Activated CD4-positive, alpha-beta T cell treated with anti-CD3 and anti-CD28 coated beads, Interleukin-2, amount 50 U/mL, for 16 hours (primary cell): Measurements from ENCODE around the gene SLC25A21.
"Not testable (repeated sequence)": the region's sequence is repeated elsewhere in the genome, so short reads cannot be mapped to it uniquely, and the experiment has no call there.

Source experiments
- DNase-seq: peaks from one replicate; pipeline ENCODE4 v3.0.0-alpha.2; 2020

SLC25A21 gene

DNA sequence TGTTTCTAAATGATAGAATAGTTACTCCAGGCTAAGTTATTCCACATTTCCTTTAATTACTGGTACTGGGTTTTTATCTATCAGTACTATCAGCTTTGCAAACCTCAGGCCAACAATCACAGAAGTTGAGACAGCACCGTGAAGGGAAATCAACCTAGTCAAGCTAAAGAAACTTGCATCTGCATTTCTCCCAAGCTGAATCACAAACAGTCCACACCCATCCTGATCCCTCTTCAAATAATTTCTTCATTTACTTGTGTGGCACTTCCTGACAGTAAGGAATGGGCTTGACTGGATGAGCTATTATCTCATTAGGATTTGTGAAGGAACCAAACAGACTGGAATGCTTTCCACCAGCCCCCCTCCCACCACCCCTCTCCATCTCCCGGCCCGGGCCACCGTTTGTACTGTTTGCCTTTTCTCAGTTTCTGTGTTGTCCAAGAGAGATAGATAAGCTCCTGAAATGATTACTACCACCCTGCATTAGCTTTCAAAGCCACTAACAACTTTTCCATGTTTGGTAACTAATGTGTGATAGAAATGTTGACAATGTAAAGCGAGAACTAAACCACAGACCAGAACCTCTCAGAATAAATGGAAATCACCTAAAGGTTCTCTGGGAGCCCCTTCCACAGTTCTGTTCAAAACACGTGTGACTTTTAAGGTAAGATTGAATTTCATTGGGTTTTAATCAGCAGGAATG is 236.3 kb downstream of the SLC25A21 start:
- DNase-seq, result no peak

DNA sequence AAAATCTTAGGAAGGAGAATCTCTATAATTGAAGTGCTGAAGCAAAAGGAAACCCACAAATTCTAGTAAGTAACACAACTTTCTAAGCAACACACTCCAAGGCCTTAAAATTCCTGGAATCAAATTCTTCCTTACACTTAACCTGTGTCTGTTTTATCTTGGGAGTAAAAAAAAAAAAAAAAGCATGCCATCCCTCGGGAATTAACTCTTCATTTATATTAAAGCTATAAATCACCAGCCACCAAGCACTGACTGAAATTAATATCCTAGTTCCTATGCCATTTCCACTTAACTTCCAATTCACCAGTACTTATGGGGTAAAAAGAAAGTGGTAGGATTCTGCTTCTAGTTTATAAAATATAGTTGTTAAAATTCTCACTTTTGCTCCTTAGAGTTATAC is 238.1 kb downstream of the SLC25A21 start:
- DNase-seq, result no peak

DNA sequence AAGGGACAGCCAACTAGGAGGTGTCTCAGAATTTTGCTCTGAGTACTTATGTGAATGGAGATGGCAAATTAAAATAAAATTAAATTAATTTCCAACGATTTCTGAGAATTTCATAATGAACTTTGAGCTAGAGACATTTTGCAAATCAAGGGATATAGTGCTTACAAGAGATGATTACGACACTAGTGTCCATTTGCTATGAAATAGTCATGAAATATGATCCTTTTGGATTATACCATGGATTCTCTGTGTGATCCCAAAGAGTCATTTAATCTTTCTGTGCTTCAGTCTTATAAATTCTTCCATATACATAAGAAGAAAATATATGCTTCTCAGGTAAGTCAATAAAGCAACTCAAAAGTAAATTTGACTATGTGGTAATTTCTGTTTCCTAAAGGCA is 240.6 kb downstream of the SLC25A21 start:
- no peak for DNase-seq

DNA sequence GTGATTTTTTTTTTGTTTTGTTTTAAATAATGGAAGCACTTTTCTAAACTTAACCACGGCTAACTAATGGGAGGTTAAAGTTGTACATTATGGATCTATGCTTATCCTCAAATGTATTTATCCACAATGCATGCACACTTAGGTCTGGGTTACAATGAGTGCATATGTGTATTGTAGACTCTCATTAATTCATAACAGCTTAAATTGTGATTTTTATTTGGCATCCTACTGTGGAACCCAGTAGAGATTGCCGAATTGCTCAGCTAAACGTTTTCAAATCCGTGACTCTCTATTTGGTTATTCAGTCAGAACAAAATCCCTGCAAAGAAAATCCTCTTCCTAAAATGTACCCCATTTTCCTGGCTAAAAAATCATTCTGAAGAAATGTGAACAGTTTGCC is 244.0 kb downstream of the SLC25A21 start:
- no peak for DNase-seq

DNA sequence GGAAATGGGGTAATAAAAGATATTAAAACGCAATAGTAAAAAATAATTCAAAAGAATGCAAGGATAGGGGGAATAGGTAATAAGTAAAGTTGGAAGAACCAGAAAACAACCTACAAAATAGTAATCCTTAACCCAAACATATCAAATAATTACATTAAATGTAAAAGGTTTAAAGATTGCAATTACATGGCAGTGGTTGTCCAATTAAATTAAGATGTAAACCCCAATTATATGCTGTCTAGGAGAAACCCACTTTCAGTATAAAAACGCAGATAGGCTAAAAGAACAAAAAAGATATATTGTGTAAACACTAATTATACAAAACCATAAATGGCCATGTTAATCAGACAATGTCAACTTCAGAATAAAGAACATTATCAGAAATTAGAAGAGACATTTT is 247.3 kb downstream of the SLC25A21 start:
- no peak for DNase-seq

DNA sequence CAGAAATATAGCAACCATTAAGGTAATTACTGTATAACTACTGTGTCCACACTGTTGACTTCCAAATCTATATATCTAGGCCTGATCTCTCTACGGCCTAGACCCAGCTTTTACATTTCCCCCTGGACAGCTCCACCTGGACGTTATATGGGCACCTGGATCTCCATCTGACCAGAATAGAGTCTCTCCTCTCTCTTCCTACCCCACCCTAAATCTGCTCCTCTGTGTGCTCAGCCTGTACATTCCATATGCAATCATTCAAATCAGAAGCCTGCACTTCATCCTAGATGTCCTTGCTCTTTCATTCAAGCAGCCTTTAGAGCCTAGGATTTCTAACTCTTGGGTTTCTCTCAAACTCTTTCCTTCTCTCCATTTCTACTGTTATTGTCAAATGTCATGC is 255.7 kb downstream of the SLC25A21 start:
- no peak for DNase-seq

DNA sequence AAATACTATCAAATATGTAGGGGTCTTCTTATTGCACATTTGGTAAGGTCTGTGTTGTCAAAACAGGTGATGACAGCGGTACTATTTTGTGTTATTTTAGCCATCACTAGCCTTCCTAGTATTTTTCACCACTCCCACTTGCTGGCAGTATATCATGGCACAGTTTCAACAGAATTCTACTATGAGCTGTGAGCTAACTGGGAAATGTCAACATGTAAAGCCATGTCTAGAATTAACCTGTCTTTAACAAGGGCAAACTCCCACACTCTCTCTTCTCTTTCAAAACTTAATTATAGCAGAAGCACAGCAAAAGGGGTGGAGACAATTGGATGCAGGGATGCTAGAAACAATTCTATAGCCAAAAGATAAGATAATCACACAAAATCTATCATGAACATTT is 257.3 kb downstream of the SLC25A21 start:
- no peak for DNase-seq

DNA sequence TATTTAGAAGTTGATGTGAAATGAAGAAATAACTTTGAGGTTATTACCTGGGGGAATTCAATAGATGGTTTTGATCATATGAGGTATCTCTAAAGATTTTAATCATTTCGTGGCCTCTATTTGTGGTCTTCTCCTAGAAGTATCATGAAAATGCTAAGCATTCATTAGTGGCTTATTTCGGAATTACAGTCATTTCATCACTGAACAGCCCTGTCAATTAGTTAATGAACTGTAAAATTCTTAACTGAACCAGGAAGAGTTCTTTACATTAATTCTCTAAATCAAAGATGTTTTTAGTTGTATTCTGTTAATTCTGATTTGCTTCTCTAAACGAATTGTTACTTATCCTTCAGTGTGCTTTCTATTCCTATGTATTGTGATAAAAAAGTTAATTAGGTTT is 261.8 kb downstream of the SLC25A21 start:
- no peak for DNase-seq

DNA sequence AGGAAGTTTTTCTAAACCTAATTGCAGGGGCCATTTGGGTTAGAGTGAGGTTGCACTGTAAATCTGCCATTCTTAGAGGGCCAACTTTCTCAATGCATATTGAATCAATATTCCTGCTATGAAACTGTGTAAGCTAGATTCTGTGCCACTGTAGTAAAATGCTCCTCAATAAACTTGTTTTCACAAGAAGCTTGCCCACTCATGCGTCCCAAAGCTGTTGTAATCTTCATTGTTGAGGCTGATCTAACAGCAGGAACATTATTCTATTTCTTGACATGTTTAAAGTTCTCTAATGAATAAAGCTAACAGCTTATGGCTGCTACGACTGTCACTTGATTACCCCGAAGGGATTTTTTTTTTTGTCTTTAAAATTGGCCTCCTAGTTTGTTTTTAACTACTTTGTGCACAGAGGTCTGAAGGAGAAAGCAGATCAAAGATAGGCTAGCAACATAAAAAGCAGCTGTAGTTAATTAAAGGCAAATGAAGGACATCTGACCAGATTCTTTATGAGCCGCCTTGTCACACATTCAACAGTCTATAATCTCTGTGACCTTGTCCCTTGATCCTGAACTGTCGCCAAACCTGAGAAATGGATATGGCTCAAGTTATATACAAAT is 267.0 kb downstream of the SLC25A21 start:
- DNase-seq, result no peak

DNA sequence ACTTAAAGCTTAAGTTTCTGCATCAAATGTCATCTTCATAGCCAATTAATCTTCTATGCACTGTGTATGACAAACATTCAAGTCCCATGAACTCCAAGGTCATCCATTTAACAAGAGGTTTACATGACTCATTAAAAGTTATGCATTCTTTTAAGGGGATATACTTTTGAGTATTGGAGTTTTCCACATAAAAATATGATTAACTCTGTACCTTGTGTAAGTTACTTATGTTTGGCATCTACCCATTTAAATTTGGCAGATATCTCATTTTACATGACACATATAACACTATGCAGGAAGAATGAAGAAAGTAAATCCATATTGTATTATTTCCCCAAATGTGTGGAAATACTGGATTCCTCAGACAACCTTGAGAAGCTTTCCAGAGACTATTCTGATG is 270.5 kb downstream of the SLC25A21 start:
- no peak for DNase-seq

DNA sequence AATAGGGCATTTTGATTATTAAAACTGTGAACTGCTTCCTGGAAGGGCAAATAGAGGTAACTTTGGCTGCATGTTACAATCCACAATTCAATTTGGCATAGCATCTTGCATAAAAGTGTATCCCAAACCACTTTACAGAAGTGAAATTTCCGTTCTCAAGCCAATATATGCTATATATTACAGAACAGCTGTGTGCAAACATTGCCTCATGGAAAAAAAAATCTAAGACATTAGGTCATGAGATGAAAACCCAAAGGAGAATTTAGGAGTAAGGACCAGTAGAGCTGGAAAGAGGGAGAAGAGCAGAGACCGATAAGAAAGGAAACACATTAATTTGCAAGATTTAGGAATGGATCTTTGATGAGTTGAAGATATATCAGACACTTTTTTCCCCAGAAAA is 271.6 kb downstream of the SLC25A21 start:
- no peak for DNase-seq

DNA sequence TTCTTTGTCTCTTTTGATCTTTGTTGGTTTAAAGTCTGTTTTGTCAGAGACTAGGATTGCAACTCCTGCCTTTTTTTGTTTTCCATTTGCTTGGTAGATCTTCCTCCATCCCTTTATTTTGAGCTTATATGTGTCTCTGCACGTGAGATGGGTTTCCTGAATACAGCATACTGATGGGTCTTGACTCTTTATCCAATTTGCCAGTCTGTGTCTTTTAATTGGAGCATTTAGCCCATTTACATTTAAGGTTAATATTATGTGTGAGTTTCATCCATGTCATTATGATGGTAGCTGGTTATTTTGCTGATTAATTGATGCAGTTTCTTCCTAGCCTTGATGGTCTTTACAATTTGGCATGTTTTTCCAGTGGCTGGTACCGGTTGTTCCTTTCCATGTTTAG is 276.1 kb downstream of the SLC25A21 start:
- DNase-seq, result not testable (repeated sequence)

DNA sequence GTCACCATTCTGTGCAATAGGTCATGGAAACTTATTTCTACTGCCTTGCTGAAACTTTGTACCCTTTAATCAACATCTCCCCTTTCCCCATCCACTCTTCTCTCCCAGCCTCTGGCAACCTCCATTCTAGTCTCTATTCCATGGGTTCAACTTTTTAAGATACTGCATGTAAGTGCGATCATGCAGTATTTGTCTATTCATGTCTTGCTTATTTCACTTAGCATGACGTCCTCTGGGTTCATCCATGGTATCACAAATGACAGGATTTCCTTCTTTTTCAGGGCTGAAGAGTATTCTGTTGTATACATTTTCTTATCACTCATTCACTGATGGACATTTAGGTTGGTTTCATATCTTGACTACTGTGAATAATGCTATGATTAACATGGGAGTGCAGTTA is 288.4 kb downstream of the SLC25A21 start:
- DNase-seq, result no peak

DNA sequence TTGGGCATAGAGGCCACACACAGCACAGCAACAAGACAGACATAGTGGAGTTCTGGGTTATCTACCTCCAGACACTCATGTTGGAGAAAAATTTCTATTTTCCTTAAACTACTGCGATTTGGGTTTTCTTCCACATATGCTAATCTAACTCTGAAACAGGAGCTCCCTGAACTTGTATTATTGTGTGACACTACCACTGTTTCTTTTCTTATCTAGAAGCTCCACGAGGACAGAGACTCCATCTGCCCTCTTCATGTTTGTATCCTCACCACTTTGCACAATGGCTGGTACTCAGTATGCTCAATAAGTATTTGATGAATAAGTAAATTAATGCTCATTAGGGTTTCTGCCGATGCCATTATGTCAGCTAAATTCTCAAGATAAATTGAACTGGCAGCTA is 292.1 kb downstream of the SLC25A21 start:
- no peak for DNase-seq

DNA sequence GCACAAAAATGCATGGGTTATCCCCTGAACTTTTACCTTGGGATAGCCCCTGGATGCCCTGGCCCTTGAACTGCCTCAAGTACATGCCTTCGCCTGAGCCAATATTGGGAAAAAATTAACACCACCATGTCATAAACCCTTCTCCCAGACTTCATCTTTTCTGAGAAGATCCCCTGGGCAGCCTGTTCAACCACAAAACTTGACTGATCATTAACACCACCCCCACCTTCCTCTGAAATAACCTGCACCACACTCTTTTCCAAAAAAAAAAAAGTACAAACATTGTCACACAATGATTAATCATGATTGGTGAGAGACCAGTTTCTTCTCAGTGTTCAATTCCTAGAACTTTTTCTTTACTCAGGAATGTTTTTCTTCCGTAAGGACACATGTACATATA is 292.8 kb downstream of the SLC25A21 start:
- DNase-seq, result no peak

DNA sequence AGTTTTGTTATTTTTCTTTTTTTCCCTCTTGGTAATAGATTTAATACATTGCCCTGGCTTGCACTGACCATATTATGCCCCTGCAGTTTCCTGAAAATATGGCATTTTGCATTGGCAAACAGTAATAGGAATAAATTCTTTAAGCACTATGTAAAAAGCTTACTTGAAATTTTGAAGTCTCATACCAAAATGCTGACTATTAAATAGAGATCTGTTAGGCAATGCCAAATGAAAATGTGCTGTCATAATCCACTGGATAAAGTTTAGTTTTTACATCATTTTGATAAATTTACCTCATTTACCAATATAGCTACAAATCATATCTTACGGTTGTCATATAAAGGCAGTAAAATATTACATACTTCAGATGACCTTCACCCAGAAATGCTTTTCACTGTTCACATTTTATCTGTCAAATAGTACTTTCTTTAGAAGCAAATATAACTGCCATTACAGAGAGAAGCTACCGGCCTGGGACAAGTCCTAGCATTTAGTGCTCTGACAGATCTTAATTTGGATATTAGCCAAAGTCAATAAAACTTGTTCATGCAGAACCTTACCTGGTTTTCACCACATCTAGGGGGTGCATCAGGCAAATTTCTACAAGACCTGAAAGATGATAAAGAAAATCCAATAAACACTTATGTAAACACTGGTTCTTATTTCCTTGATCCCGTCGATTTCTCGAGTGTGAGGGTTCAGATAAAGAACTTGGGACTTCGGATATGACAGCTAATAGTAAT is 297.8 kb downstream of the SLC25A21 start:
- no peak for DNase-seq

DNA sequence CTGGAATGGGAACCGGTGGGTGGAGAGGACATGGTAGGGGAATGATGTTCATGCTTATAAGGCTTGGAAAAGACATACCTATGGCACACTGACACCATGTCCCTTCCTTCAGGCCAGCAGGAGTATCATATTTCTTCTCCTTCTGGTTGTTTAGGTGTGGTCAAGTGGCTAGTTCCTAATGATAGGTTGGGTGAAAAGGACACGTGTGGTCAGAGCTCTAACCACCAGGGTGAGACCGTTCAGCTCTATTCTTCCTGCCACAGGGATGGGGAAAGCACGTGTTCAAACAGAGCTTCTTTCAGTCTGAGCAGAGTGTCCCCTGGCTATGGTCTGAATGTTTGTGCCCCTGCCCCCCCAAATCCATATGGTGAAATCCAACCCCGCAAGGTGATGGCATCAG is 301.6 kb downstream of the SLC25A21 start:
- DNase-seq, result no peak

DNA sequence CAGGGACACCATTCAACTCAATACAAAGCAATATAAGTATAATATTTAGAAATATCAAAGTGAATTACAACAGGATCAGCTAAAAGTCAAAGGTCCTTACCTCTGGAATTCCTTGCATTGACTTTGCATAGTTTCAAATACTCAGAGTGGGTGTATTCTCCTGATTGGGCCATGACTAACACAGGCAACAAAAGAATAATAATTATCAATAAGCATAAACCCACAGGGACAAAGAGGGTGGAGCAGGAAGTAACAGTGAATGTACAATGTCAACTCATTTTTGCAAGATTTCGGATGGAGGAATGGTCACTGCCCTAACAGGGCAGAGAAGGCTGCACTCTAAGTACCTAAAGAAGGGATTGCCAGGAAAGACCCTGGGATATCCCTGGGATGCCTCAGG is 303.3 kb downstream of the SLC25A21 start:
- DNase-seq, result no peak

DNA sequence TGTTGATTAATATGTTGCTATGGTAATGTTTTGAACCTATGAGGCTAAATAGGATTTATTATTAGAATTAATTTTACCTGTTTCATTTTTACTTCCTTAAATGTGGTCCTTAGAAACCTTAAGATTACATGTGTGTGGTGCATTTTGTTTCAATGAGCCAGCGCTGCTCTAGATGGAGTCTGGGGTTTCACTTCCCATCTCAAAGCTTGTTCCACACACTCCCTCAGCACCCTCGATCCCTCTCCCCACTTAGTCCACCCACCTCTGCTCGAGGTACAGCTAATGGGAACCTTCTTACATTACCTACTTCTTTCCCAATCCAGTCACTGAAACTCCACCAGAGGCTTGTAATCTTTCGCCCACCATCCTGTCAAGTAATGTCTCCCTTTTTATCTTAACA is 305.5 kb downstream of the SLC25A21 start:
- DNase-seq, result no peak

DNA sequence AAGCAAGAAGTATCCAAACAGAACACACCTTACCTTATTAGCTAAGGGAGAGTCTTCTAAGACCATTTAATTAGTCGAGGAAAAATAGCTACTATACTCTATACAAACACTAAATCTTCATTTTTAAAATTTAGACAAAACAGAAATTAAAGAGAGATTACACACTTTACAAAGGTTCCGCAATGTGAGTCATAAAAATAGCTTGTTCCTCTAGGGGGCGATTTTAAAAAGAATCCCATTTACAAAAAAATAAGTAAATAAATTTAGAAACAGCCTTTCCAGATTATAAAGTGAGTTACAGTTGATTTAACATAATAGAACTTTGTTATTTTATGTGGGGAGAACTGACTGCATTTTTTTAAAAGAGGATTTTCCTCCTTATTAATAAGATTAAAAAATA is 309.1 kb downstream of the SLC25A21 start:
- no peak for DNase-seq

DNA sequence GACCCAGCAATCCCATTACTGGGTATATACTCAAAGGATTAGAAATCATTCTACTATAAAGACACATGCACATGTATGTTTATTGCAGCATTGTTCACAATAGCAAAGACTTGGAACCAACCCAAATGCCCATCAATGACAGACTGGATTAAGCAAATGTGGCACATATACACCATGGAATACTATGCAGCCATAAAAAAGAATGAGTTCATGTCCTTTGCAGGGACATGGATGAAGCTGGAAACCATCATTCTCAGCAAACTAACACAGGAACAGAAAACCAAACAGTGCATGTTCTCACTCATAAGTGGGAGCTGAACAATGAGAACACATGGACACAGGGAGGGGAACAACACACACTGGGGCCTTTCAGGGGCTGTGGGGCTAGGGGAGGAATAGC is 310.2 kb downstream of the SLC25A21 start:
- not testable (repeated sequence) for DNase-seq

DNA sequence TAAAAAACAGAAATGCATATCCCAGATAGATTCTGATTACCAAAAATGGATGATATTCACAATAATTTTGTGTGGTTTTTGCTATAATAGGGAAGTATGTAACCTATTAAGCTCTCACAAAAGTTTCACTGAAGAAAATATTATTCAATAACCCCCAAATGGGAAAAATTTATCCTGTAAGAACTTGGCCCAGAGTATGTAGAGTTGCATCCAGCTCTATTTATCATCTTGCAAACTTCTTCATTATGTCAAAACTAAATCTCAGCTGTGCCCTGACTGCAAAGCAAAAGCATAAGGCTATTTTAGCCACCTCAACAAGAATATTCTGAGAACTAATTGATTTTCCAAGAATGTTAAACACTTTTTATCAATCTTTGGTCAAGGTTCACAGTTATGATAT is 311.6 kb downstream of the SLC25A21 start:
- DNase-seq, result no peak

DNA sequence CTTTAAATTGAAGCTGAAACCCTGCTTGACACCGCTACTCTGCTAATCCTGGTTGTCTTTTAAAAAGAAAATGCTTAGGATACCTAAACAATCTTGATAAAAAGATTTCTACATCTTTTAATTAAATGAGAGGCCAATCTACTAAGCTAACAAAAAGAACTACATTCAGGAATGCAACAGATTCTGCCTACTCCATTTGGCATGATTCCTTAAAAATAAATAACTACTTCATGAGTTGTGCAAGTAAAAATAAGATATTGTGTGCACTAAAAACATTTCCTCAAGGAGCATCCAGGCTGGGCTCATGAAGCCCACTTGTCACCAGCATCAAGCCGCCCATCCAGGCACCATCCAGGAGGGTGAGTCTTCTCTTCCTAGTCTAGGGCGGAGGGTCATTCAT is 313.3 kb downstream of the SLC25A21 start:
- no peak for DNase-seq

DNA sequence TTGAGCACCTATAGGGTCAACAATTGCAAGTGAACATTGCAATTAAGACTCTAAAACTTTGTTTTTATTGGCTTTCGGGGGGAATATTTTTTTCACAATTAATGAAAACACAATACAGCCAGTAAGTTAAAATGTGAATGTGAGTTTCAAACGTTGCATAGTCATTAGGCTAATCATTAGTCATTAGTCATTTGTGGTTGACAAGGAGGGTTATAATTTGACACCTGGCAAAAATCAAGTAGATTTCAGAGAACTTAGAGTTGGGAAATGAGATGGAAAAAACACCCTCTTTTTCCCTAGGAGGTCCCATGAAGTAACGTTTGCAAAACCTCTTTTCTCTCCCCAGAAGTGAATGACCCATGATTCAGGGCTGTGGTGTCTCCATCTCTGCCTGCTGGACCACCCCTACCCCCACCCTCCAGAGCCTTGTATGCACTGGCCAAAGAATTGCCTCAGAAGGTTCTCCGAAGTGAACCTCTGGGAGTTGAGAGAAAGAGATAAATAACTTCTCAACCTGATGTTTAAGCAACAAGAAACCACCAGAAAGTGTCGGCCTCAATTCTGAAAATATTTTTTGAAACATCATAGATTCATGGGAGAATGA is 314.5 kb downstream of the SLC25A21 start:
- no peak for DNase-seq
